HFF-Myc (cell line): ENCODE data around the gene FCHO1.
"Not testable (repeated sequence)": the region's sequence is repeated elsewhere in the genome, so short reads cannot be mapped to it uniquely, and the experiment has no call there.

Experiments
- DNase-seq: peaks from one replicate; pipeline ENCODE4 v3.0.0-alpha.2; 2011; ENCODE audit warnings: low read depth; ENCODE audit errors: extremely low read depth
- H3K4me3 ChIP-seq: replicated peaks from 2 replicates; pipeline ENCODE4 v1.5.1; 2011; ENCODE audit warnings: low read depth, mild to moderate bottlenecking, control low read depth, low read length
- TF ChIP-seq, protein P1 (sequence below): IDR thresholded peaks from 2 replicates; pipeline ENCODE4 v1.5.1; 2012; ENCODE audit warnings: mild to moderate bottlenecking, low read depth, low read length, control low read depth; ENCODE audit errors: missing control alignments

Gene FCHO1

GRCh38 chr19:17775245-17775927, 24.1 kb downstream of the FCHO1 start:
- TF ChIP-seq, protein P1, sequence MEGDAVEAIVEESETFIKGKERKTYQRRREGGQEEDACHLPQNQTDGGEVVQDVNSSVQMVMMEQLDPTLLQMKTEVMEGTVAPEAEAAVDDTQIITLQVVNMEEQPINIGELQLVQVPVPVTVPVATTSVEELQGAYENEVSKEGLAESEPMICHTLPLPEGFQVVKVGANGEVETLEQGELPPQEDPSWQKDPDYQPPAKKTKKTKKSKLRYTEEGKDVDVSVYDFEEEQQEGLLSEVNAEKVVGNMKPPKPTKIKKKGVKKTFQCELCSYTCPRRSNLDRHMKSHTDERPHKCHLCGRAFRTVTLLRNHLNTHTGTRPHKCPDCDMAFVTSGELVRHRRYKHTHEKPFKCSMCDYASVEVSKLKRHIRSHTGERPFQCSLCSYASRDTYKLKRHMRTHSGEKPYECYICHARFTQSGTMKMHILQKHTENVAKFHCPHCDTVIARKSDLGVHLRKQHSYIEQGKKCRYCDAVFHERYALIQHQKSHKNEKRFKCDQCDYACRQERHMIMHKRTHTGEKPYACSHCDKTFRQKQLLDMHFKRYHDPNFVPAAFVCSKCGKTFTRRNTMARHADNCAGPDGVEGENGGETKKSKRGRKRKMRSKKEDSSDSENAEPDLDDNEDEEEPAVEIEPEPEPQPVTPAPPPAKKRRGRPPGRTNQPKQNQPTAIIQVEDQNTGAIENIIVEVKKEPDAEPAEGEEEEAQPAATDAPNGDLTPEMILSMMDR: peak; percentile 76
- no peak for DNase-seq

DNA sequence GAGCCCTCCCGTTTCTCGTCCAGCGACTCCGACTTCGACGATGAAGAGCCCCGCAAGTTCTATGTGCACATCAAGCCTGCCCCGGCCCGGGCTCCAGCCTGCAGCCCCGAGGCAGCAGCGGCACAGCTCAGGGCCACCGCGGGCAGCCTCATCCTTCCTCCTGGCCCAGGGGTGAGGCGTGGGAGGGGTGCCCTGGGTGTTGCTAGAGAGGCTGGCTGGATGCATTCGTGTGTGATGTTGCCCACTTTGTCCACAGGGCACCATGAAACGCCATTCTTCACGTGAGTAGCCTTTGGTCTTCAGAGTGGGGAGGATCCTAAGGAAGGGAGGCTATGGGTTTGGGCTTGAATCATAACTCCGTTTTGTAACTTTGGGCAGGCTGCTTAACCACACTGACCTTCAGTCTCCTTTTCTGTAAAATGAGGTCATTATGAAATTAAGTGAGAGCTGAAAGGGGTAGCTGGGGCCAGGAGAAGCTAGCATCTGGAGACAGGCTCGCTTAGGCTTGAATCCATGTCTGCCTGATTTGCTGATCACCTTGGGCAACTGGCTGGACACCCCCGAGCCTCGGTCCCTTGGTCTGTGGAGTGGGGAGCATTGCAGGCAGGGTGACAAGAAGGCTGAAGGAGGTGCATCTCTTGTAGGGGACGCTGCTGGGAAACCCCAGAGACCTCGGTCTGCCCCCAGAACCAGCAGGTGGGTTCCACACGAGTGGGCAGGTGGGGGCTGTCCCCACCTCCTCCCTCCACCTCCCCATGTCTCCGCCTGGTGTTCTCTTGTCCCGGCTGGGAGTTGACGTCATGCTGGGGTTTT, 24.9 kb downstream of the FCHO1 start:
- DNase-seq: no peak
- TF ChIP-seq, protein P1: no peak
- H3K4me3 ChIP-seq: no peak overlapping the region

More at GRCh38 chr19:17775245-17775927, 24.1 kb downstream of the FCHO1 start:
- no peak overlapping the region for H3K4me3 ChIP-seq

- DNase-seq, H3K4me3 ChIP-seq: not testable (repeated sequence)
These were observed 26.6 kb downstream of the FCHO1 start for GRCh38 chr19:17777840-17778239.

- TF ChIP-seq, protein P1: no peak
- H3K4me3 ChIP-seq: peak overlapping the region; percentile 24
- no peak for DNase-seq
These were observed 27.1 kb downstream of the FCHO1 start for GRCh38 chr19:17778251-17778967.

- TF ChIP-seq, protein P1: no peak
- peak overlapping the region; percentile 24 for H3K4me3 ChIP-seq
- no peak for DNase-seq
These were observed 28.0 kb downstream of the FCHO1 start for GRCh38 chr19:17778968-17779929.

DNA sequence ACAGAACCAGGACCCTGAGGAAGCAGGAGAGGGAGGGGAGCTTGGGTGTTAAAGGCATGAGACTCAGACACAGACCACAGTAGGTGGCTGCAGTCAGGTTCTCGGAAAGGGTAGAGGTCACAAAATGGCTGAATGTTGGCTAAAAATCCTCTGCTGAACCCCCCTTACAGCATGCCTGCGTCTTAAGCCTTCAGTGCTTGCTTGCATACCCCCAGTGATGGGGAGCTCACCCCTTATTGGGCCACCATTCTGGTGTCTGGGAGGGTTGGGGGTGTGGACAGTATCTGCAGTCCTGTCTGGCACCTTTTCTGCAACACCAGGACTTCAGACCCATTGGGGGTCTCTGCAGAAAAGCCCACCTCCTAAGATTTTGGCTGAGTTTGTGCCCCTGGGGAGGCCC, 29.5 kb downstream of the FCHO1 start:
- H3K4me3 ChIP-seq: no peak overlapping the region
- DNase-seq: no peak
- TF ChIP-seq, protein P1: no peak

GRCh38 chr19:17783721-17784120, 32.4 kb downstream of the FCHO1 start:
- not testable (repeated sequence) for H3K4me3 ChIP-seq, DNase-seq
